ENCODE data around the gene HIVEP3.
A peak's percentile ranks its signal among the peaks of the same experiment; 100 is the strongest.

HIVEP3 gene

GRCh38 chr1:41496080-41497055 lies 422.4 kb downstream of the HIVEP3 start:
- Histone ChIP-seq H3K36me3 (ENCODE audit: insufficient read depth, low read length) (no peaks in the 10 kb centered on the region), H3K27ac (ENCODE audit: low read depth, low read length) (peak overlapping the region; percentile 95), H3K27me3 (ENCODE audit: control insufficient read depth in 1 of 2, insufficient read depth in 2 of 2, low read length in 2 of 2) (no peaks in the 10 kb centered on the region), H3K4me1 (ENCODE audit: insufficient read depth, low read length) (peaks cover 24% of the 10 kb centered on the region), H3K9ac (ENCODE audit: low read length) (peak overlapping the region; percentile 89), H3K4me3 (ENCODE audit: low read depth in 1 of 2, low read length in 2 of 2) (peak overlapping the region; percentile 30 to 55), H3K9me3 (ENCODE audit: low read length) (no peaks in the 10 kb centered on the region)

- Histone ChIP-seq H3K9ac (ENCODE audit: low read length) (peak overlapping the region; percentile 89), H3K4me1 (ENCODE audit: insufficient read depth, low read length) (peaks cover 23% of the 10 kb centered on the region), H3K9me3 (ENCODE audit: low read length) (no peaks in the 10 kb centered on the region), H3K4me3 (ENCODE audit: low read depth in 1 of 2, low read length in 2 of 2) (peak overlapping the region; percentile 30 to 55), H3K36me3 (ENCODE audit: insufficient read depth, low read length) (no peaks in the 10 kb centered on the region), H3K27me3 (ENCODE audit: control insufficient read depth in 1 of 2, insufficient read depth in 2 of 2, low read length in 2 of 2) (no peaks in the 10 kb centered on the region), H3K27ac (ENCODE audit: low read depth, low read length) (peak overlapping the region; percentile 95)
Observed at GRCh38 chr1:41495210-41495948, 423.3 kb downstream of the HIVEP3 start.

- Histone ChIP-seq H3K27me3 (ENCODE audit: control insufficient read depth in 1 of 2, insufficient read depth in 2 of 2, low read length in 2 of 2) (no peaks in the 10 kb centered on the region), H3K36me3 (ENCODE audit: insufficient read depth, low read length) (no peaks in the 10 kb centered on the region), H3K4me3 (ENCODE audit: low read depth in 1 of 2, low read length in 2 of 2) (no peak overlapping the region), H3K27ac (ENCODE audit: low read depth, low read length) (no peak overlapping the region), H3K4me1 (ENCODE audit: insufficient read depth, low read length) (peaks cover 19% of the 10 kb centered on the region), H3K9me3 (ENCODE audit: low read length) (no peaks in the 10 kb centered on the region), H3K9ac (ENCODE audit: low read length) (no peak overlapping the region)
Observed at GRCh38 chr1:41494351-41495209, 424.1 kb downstream of the HIVEP3 start.

- H3K36me3 ChIP-seq (ENCODE audit: insufficient read depth, low read length): no peaks in the 10 kb centered on the region
- no peak overlapping the region for H3K4me3 ChIP-seq (ENCODE audit: low read depth in 1 of 2, low read length in 2 of 2)
- H3K27me3 ChIP-seq (ENCODE audit: control insufficient read depth in 1 of 2, insufficient read depth in 2 of 2, low read length in 2 of 2): no peaks in the 10 kb centered on the region
- no peak overlapping the region for H3K27ac ChIP-seq (ENCODE audit: low read depth, low read length)
- H3K9ac ChIP-seq (ENCODE audit: low read length): no peak overlapping the region
- no peaks in the 10 kb centered on the region for H3K9me3 ChIP-seq (ENCODE audit: low read length)
- H3K4me1 ChIP-seq (ENCODE audit: insufficient read depth, low read length): peaks cover 19% of the 10 kb centered on the region
Observed at GRCh38 chr1:41493626-41494350, 424.9 kb downstream of the HIVEP3 start.

GRCh38 chr1:41493117-41493536 lies 425.6 kb downstream of the HIVEP3 start:
- H3K27me3 ChIP-seq (ENCODE audit: control insufficient read depth in 1 of 2, insufficient read depth in 2 of 2, low read length in 2 of 2): no peaks in the 10 kb centered on the region
- H3K4me3 ChIP-seq (ENCODE audit: low read depth in 1 of 2, low read length in 2 of 2): no peak overlapping the region
- no peak overlapping the region for H3K9ac ChIP-seq (ENCODE audit: low read length)
- H3K36me3 ChIP-seq (ENCODE audit: insufficient read depth, low read length): no peaks in the 10 kb centered on the region
- H3K27ac ChIP-seq (ENCODE audit: low read depth, low read length): no peak overlapping the region
- H3K9me3 ChIP-seq (ENCODE audit: low read length): no peaks in the 10 kb centered on the region
- H3K4me1 ChIP-seq (ENCODE audit: insufficient read depth, low read length): peaks cover 19% of the 10 kb centered on the region

GRCh38 chr1:41492341-41492848 lies 426.3 kb downstream of the HIVEP3 start:
- Histone ChIP-seq H3K36me3 (ENCODE audit: insufficient read depth, low read length) (no peaks in the 10 kb centered on the region), H3K9ac (ENCODE audit: low read length) (no peak overlapping the region), H3K4me3 (ENCODE audit: low read depth in 1 of 2, low read length in 2 of 2) (no peak overlapping the region), H3K27me3 (ENCODE audit: control insufficient read depth in 1 of 2, insufficient read depth in 2 of 2, low read length in 2 of 2) (no peaks in the 10 kb centered on the region), H3K9me3 (ENCODE audit: low read length) (no peaks in the 10 kb centered on the region), H3K27ac (ENCODE audit: low read depth, low read length) (no peak overlapping the region), H3K4me1 (ENCODE audit: insufficient read depth, low read length) (peaks cover 24% of the 10 kb centered on the region)

- Histone ChIP-seq H3K4me3 (ENCODE audit: low read depth in 1 of 2, low read length in 2 of 2) (no peak overlapping the region), H3K27me3 (ENCODE audit: control insufficient read depth in 1 of 2, insufficient read depth in 2 of 2, low read length in 2 of 2) (no peaks in the 10 kb centered on the region), H3K9me3 (ENCODE audit: low read length) (no peaks in the 10 kb centered on the region), H3K36me3 (ENCODE audit: insufficient read depth, low read length) (no peaks in the 10 kb centered on the region), H3K9ac (ENCODE audit: low read length) (no peak overlapping the region), H3K27ac (ENCODE audit: low read depth, low read length) (no peak overlapping the region), H3K4me1 (ENCODE audit: insufficient read depth, low read length) (peaks cover 30% of the 10 kb centered on the region)
Observed at GRCh38 chr1:41490911-41491310, 427.8 kb downstream of the HIVEP3 start.

GRCh38 chr1:41489561-41489960 lies 429.2 kb downstream of the HIVEP3 start:
- Histone ChIP-seq H3K9ac (ENCODE audit: low read length) (no peak overlapping the region), H3K27ac (ENCODE audit: low read depth, low read length) (no peak overlapping the region), H3K27me3 (ENCODE audit: control insufficient read depth in 1 of 2, insufficient read depth in 2 of 2, low read length in 2 of 2) (no peaks in the 10 kb centered on the region), H3K9me3 (ENCODE audit: low read length) (no peaks in the 10 kb centered on the region), H3K4me3 (ENCODE audit: low read depth in 1 of 2, low read length in 2 of 2) (no peak overlapping the region), H3K36me3 (ENCODE audit: insufficient read depth, low read length) (no peaks in the 10 kb centered on the region), H3K4me1 (ENCODE audit: insufficient read depth, low read length) (peaks cover 34% of the 10 kb centered on the region)

- no peaks in the 10 kb centered on the region for H3K36me3 ChIP-seq (ENCODE audit: insufficient read depth, low read length)
- no peak overlapping the region for H3K9ac ChIP-seq (ENCODE audit: low read length)
- no peak overlapping the region for H3K4me3 ChIP-seq (ENCODE audit: low read depth in 1 of 2, low read length in 2 of 2)
- H3K27me3 ChIP-seq (ENCODE audit: control insufficient read depth in 1 of 2, insufficient read depth in 2 of 2, low read length in 2 of 2): no peaks in the 10 kb centered on the region
- H3K27ac ChIP-seq (ENCODE audit: low read depth, low read length): no peak overlapping the region
- peaks cover 46% of the 10 kb centered on the region for H3K4me1 ChIP-seq (ENCODE audit: insufficient read depth, low read length)
- H3K9me3 ChIP-seq (ENCODE audit: low read length): no peaks in the 10 kb centered on the region
Observed at GRCh38 chr1:41488040-41488951, 430.4 kb downstream of the HIVEP3 start.
